ENCODE measurements around the gene SPOCK1.
"Not testable (repeated sequence)": the region's sequence is repeated elsewhere in the genome, so short reads cannot be mapped to it uniquely, and the experiment has no call there.

SPOCK1 gene

GRCh38 chr5:136999787-137000186 is 499.3 kb downstream of the SPOCK1 start:
- Histone ChIP-seq H3K9ac (ENCODE audit: low read depth, low read length) (no peak overlapping the region), H3K27ac (ENCODE audit: low read length) (no peak overlapping the region), H3K36me3 (ENCODE audit: insufficient read depth, low read depth, low read length) (no peaks in the 10 kb centered on the region), H3K27me3 (ENCODE audit: insufficient read depth, low read length) (no peaks in the 10 kb centered on the region), H3K4me1 (ENCODE audit: insufficient read depth, low read length) (no peaks in the 10 kb centered on the region), H3K9me3 (ENCODE audit: insufficient read depth, low read depth, low read length) (no peaks in the 10 kb centered on the region), H3K4me3 (ENCODE audit: low read length) (no peak overlapping the region)

- Histone ChIP-seq H3K4me1 (ENCODE audit: insufficient read depth, low read length) (no peaks in the 10 kb centered on the region), H3K27ac (ENCODE audit: low read length) (no peak overlapping the region), H3K9me3 (ENCODE audit: insufficient read depth, low read depth, low read length) (no peaks in the 10 kb centered on the region), H3K4me3 (ENCODE audit: low read length) (no peak overlapping the region), H3K9ac (ENCODE audit: low read depth, low read length) (no peak overlapping the region), H3K36me3 (ENCODE audit: insufficient read depth, low read depth, low read length) (no peaks in the 10 kb centered on the region), H3K27me3 (ENCODE audit: insufficient read depth, low read length) (no peaks in the 10 kb centered on the region)
Observed at GRCh38 chr5:136998854-136999357, 500.2 kb downstream of the SPOCK1 start.

GRCh38 chr5:136994154-136994553 is 505.0 kb downstream of the SPOCK1 start:
- Histone ChIP-seq H3K9ac (ENCODE audit: low read depth, low read length) (no peak overlapping the region), H3K27me3 (ENCODE audit: insufficient read depth, low read length) (no peaks in the 10 kb centered on the region), H3K4me1 (ENCODE audit: insufficient read depth, low read length) (no peaks in the 10 kb centered on the region), H3K36me3 (ENCODE audit: insufficient read depth, low read depth, low read length) (no peaks in the 10 kb centered on the region), H3K27ac (ENCODE audit: low read length) (no peak overlapping the region), H3K4me3 (ENCODE audit: low read length) (no peak overlapping the region), H3K9me3 (ENCODE audit: insufficient read depth, low read depth, low read length) (no peaks in the 10 kb centered on the region)

DNA sequence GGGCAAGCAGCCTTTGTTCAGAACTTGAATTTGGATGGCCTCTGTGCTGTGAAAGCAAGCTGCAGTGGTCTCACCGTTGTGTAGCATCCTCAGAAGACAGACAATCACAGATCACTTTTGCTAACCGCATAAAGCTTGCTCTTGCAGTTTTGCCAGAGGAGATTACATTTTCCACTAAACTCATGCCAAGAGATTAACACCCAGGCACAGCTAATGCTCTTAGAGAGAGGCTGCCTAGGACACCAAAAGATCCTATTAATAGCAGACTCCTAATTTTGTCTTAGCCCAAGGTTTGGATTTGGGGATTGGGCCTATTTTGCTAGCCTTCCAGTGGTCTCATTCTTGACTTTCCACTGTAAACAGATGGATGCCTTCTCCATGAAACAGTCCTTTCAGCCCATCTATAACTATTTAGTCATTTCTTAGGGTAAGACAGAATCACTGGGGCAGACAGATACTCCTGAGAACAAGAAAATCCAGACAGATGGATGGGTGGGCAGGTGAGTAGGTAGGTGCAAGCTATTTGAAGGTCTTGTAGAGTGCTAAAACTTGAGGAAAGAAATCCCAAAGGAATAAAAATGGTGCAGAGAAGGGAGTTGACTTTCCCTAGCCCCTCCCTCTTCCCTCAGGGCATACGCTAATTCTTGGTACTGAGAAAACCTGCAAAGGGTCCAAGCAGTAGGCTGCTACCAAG is 506.2 kb downstream of the SPOCK1 start:
- Histone ChIP-seq H3K9me3 (ENCODE audit: insufficient read depth, low read depth, low read length) (no peaks in the 10 kb centered on the region), H3K27ac (ENCODE audit: low read length) (no peak overlapping the region), H3K27me3 (ENCODE audit: insufficient read depth, low read length) (no peaks in the 10 kb centered on the region), H3K9ac (ENCODE audit: low read depth, low read length) (no peak overlapping the region), H3K4me3 (ENCODE audit: low read length) (no peak overlapping the region), H3K4me1 (ENCODE audit: insufficient read depth, low read length) (no peaks in the 10 kb centered on the region), H3K36me3 (ENCODE audit: insufficient read depth, low read depth, low read length) (no peaks in the 10 kb centered on the region)

GRCh38 chr5:136985785-136986475 is 513.2 kb downstream of the SPOCK1 start:
- Histone ChIP-seq H3K9ac (ENCODE audit: low read depth, low read length) (no peak overlapping the region), H3K4me3 (ENCODE audit: low read length) (no peak overlapping the region), H3K27ac (ENCODE audit: low read length) (no peak overlapping the region), H3K36me3 (ENCODE audit: insufficient read depth, low read depth, low read length) (no peaks in the 10 kb centered on the region), H3K9me3 (ENCODE audit: insufficient read depth, low read depth, low read length) (no peaks in the 10 kb centered on the region), H3K27me3 (ENCODE audit: insufficient read depth, low read length) (no peaks in the 10 kb centered on the region), H3K4me1 (ENCODE audit: insufficient read depth, low read length) (no peaks in the 10 kb centered on the region)

- H3K9me3 ChIP-seq (ENCODE audit: insufficient read depth, low read depth, low read length): no peaks in the 10 kb centered on the region
- no peak overlapping the region for H3K9ac ChIP-seq (ENCODE audit: low read depth, low read length)
- H3K27me3 ChIP-seq (ENCODE audit: insufficient read depth, low read length): no peaks in the 10 kb centered on the region
- H3K27ac ChIP-seq (ENCODE audit: low read length): no peak overlapping the region
- H3K4me3 ChIP-seq (ENCODE audit: low read length): no peak overlapping the region
- no peaks in the 10 kb centered on the region for H3K36me3 ChIP-seq (ENCODE audit: insufficient read depth, low read depth, low read length)
- H3K4me1 ChIP-seq (ENCODE audit: insufficient read depth, low read length): no peaks in the 10 kb centered on the region
Observed at GRCh38 chr5:136984772-136985446, 514.2 kb downstream of the SPOCK1 start.

GRCh38 chr5:136981936-136982335 is 517.2 kb downstream of the SPOCK1 start:
- no peak overlapping the region for H3K9ac ChIP-seq (ENCODE audit: low read depth, low read length)
- no peak overlapping the region for H3K27ac ChIP-seq (ENCODE audit: low read length)
- no peak overlapping the region for H3K4me3 ChIP-seq (ENCODE audit: low read length)
- no peaks in the 10 kb centered on the region for H3K4me1 ChIP-seq (ENCODE audit: insufficient read depth, low read length)
- no peaks in the 10 kb centered on the region for H3K27me3 ChIP-seq (ENCODE audit: insufficient read depth, low read length)
- H3K36me3 ChIP-seq (ENCODE audit: insufficient read depth, low read depth, low read length): no peaks in the 10 kb centered on the region
- no peaks in the 10 kb centered on the region for H3K9me3 ChIP-seq (ENCODE audit: insufficient read depth, low read depth, low read length)

DNA sequence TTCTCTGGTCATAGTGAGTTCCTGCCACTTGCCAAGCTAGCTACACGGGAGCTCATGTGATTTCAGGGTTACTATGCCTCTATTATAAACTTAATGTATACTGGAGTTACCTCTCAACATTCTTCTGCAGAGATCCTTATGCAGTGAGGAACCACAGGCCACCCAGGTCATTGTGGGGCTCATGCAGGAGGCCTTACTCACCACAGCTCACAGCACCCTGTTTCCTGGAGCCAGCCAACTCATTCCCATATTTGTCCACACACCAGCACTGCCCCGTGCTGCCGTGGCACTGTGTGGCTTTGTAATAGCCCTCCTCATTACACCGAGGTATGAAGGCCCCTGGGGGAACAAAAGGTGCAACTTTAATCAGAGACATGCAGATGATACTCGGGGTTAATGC is 520.0 kb downstream of the SPOCK1 start:
- Histone ChIP-seq H3K36me3 (ENCODE audit: insufficient read depth, low read depth, low read length) (no peaks in the 10 kb centered on the region), H3K9me3 (ENCODE audit: insufficient read depth, low read depth, low read length) (no peaks in the 10 kb centered on the region), H3K4me3 (ENCODE audit: low read length) (no peak overlapping the region)

DNA sequence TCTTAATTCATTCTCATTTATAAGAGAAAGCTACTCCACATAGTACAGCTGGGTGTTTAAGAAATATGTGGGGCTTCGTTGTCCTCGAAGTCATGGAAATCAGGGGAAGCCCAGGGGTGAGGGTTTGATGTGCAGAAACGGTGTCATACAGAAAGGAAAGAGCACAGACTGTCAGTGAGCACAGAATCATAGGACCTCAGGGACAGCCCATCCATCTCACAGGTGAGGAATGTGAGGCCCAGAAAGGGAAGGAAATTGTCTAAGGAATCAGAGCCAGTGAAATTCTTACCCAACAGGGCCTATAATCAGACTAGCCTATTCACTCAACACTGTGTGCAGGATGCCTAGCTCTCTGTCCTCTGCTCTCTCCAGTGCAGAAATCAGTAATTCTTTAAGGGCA is 535.6 kb downstream of the SPOCK1 start:
- no peak overlapping the region for H3K4me3 ChIP-seq (ENCODE audit: low read length)
- H3K27me3 ChIP-seq (ENCODE audit: insufficient read depth, low read length): no peaks in the 10 kb centered on the region
- no peak overlapping the region for H3K9ac ChIP-seq (ENCODE audit: low read depth, low read length)
- H3K4me1 ChIP-seq (ENCODE audit: insufficient read depth, low read length): peaks cover 3% of the 10 kb centered on the region; the same call in 1 of the 2 replicates
- peaks cover 4% of the 10 kb centered on the region; the same call in 1 of the 2 replicates for H3K9me3 ChIP-seq (ENCODE audit: insufficient read depth, low read depth, low read length)
- no peak overlapping the region for H3K27ac ChIP-seq (ENCODE audit: low read length)
- H3K36me3 ChIP-seq (ENCODE audit: insufficient read depth, low read depth, low read length): no peaks in the 10 kb centered on the region

More for the DNA sequence above, 520.0 kb downstream of the SPOCK1 start:
- no peak overlapping the region for H3K27ac ChIP-seq (ENCODE audit: low read length)
- no peak overlapping the region for H3K9ac ChIP-seq (ENCODE audit: low read depth, low read length)
- no peaks in the 10 kb centered on the region for H3K4me1 ChIP-seq (ENCODE audit: insufficient read depth, low read length)
- H3K27me3 ChIP-seq (ENCODE audit: insufficient read depth, low read length): no peaks in the 10 kb centered on the region

- no peak overlapping the region for H3K27ac ChIP-seq (ENCODE audit: low read length)
- no peaks in the 10 kb centered on the region for H3K27me3 ChIP-seq (ENCODE audit: insufficient read depth, low read length)
- H3K9ac ChIP-seq (ENCODE audit: low read depth, low read length): no peak overlapping the region
- H3K4me1 ChIP-seq (ENCODE audit: insufficient read depth, low read length): peaks cover 8% of the 10 kb centered on the region; the same call in 1 of the 2 replicates
- peaks cover 4% of the 10 kb centered on the region; the same call in 1 of the 2 replicates for H3K9me3 ChIP-seq (ENCODE audit: insufficient read depth, low read depth, low read length)
- no peaks in the 10 kb centered on the region for H3K36me3 ChIP-seq (ENCODE audit: insufficient read depth, low read depth, low read length)
- H3K4me3 ChIP-seq (ENCODE audit: low read length): no peak overlapping the region
Observed at GRCh38 chr5:136957428-136957827, 541.7 kb downstream of the SPOCK1 start.

DNA sequence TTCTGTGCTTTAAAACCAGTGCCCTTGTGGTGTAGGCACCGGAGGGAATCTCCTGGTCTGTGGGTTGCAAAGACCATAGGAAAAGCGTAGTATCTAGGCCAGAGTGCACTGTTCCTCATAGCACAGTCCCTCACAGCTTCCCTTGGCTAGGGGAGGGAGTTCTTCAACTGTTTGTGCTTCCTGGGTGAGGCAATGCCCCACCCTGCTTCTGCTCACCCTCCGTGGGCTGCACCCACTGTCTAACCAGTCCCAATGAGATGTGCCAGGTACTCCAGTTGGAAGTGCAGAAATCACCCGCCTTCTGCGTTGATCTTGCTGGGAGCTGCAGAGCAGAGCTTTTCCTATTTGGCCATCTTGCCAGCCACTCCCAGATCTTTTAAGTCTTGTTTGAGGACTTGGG is 545.0 kb downstream of the SPOCK1 start:
- H3K4me1 ChIP-seq (ENCODE audit: insufficient read depth, low read length); H3K27ac ChIP-seq (ENCODE audit: low read length); H3K9ac ChIP-seq (ENCODE audit: low read depth, low read length); H3K9me3 ChIP-seq (ENCODE audit: insufficient read depth, low read depth, low read length); H3K4me3 ChIP-seq (ENCODE audit: low read length); H3K36me3 ChIP-seq (ENCODE audit: insufficient read depth, low read depth, low read length); H3K27me3 ChIP-seq (ENCODE audit: insufficient read depth, low read length): not testable (repeated sequence)

All from iPS-20b (cell line).